ENCODE measurements around the gene GMPPA. TPM values are rescaled to one million over a fixed set of nuclear protein-coding genes. Genes with fewer than 3 reads are reported as not detected.

The GMPPA gene
- total and polyA plus RNA-seq, 9 of the 15 experiments (the other 6 are each of a cell fraction or from before 2014, with no cell fraction given): 7.0 to 101 (median 66.7) TPM

- H2AFZ ChIP-seq (ENCODE audit: low read depth, low read length): no peak overlapping the region
- no peaks in the 10 kb centered on the region for H3K9me3 ChIP-seq (replicated peaks; ENCODE audit: control insufficient read depth, insufficient read depth, low read depth, low read length)
- H3K27ac ChIP-seq (ENCODE audit: extremely low read depth, low read depth, low read length): no peak overlapping the region
- no peaks in the 10 kb centered on the region for H3K9me1 ChIP-seq (ENCODE audit: control insufficient read depth, insufficient read depth, low read length)
- intact Hi-C loops (cut with micrococcal nuclease) (no loop called here), in situ Hi-C loops (cut with MboI) (no loop called here)
- no peak overlapping the region for H3K4me3 ChIP-seq
- ChIA-PET POLR2A (interaction anchor here (0.5 to 1.9 kb wide), 7 partner anchors 8 to 172 kb away, joined by 3 to 9 read pairs (median 3); partner anchors contain the start of gene GMPPA), CTCF (ENCODE audit: low intra/inter-chr PET ratio) (interaction anchor here (0.5 kb wide), 1 partner anchor 43 kb away, joined by 3 read pairs; no protein-coding TSS in a partner anchor)
- no peaks in the 10 kb centered on the region for H3K36me3 ChIP-seq (ENCODE audit: control insufficient read depth, insufficient read depth, low read length)
- ATAC-seq (no peak), FAIRE-seq (no peak), DNase-seq (ENCODE audit: extremely low read depth in 1 of 4, low spot score in 3 of 4) (no peak)
- H3K27me3 ChIP-seq (ENCODE audit: control insufficient read depth in 2 of 2, insufficient read depth in 2 of 2, low read length in 2 of 2): no peaks in the 10 kb centered on the region
- no peaks in the 10 kb centered on the region for H3K79me2 ChIP-seq (ENCODE audit: control insufficient read depth, insufficient read depth, low read length)
- no peak overlapping the region for H3K4me2 ChIP-seq (ENCODE audit: insufficient read depth, low read length)
- H3K4me1 ChIP-seq (replicated peaks in 1 of 2; ENCODE audit: control insufficient read depth in 2 of 2, insufficient read depth in 2 of 2, low read length in 2 of 2): peaks cover 6 to 51% of the 10 kb centered on the region in 2 experiments; a peak in 3 of 5 replicates
- no peaks in the 10 kb centered on the region; the same call in 1 of the 2 replicates for H4K20me1 ChIP-seq (replicated peaks; ENCODE audit: control insufficient read depth, insufficient read depth, low read length)
- WGBS (ENCODE audit: insufficient coverage, low coverage, missing lambda C conversion rate): 8% methylated on average over 2 of the region's 8 CpGs
- TF ChIP-seq ELF2 (CRISPR knock-in tag; IDR thresholded peaks at IDR 0.05) (no peak), LCOR (CRISPR knock-in tag; IDR thresholded peaks at IDR 0.05) (no peak), ZNF121 (CRISPR knock-in tag; conservative IDR thresholded peaks at IDR 0.05) (no peak), ZNF316 (IDR thresholded peaks at IDR 0.05) (peak; percentile 39; the same call in 1 of the 2 replicates), NFATC3 (IDR thresholded peaks at IDR 0.05) (no peak), MAFG (tag; conservative IDR thresholded peaks at IDR 0.05) (0 out of 2 replicates have a peak, but pooled peaks have one; percentile 7), C11orf30 (IDR thresholded peaks at IDR 0.05; ENCODE audit: low read depth) (peak; percentile 42)
- no TSS peak for BruUV-seq (replicated peaks)
- H3K9ac ChIP-seq (ENCODE audit: insufficient read depth in 1 of 2, low read depth in 2 of 2, low read length in 2 of 2): peak overlapping the region in 1 of 2 experiments; percentile 40; a peak in 1 of 4 replicates
Measured at GRCh38 chr2:219486380-219486959, 12.2 kb upstream of the GMPPA start.

All from K562 (cell line).